Measurements from ENCODE around the gene ZPR1.

DNA sequence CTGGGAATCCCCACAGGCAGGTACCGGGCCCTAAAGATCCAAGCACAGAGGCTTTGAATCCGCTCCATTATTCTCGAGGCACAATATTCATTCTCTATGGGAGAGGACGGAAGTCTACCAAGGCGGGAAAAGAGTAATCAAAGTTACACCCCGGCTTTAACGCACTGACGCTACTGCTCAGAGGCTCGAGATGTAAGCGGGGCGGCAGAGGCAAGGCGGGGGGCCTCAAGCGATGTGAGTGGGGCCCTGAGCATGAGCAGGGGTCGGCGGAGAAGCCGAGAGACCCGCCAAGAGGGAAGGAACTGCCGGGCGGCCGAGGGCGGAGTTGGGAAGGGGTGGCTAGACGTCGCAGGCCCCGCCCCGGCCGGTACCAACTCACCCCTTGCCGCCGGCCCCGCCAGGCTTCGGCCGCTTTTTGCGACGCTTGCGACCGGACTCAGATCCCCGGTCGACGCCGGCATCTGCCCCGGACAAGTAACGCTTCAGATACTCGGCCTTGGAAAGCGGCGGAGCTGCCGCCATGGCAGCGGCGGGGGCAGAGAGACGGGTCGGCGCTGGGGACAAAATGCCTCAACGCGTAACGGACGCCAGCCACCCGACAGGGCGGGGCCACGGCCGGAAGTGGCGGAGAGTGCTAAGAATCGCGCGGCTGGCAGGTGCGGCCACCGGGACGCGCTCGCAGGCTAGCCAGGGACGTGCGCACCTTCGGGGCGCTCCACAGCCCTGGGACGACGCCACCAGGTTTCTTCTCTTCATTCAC is 15.2 kb downstream of the ZPR1 start, which contains the start of gene BUD13:
- TF ChIP-seq, protein P1, sequence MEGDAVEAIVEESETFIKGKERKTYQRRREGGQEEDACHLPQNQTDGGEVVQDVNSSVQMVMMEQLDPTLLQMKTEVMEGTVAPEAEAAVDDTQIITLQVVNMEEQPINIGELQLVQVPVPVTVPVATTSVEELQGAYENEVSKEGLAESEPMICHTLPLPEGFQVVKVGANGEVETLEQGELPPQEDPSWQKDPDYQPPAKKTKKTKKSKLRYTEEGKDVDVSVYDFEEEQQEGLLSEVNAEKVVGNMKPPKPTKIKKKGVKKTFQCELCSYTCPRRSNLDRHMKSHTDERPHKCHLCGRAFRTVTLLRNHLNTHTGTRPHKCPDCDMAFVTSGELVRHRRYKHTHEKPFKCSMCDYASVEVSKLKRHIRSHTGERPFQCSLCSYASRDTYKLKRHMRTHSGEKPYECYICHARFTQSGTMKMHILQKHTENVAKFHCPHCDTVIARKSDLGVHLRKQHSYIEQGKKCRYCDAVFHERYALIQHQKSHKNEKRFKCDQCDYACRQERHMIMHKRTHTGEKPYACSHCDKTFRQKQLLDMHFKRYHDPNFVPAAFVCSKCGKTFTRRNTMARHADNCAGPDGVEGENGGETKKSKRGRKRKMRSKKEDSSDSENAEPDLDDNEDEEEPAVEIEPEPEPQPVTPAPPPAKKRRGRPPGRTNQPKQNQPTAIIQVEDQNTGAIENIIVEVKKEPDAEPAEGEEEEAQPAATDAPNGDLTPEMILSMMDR (IDR thresholded peaks at IDR 0.05; ENCODE audit: low read depth, low read length, missing input control) = no peak
- TF ChIP-seq YY1 (IDR thresholded peaks at IDR 0.05) (peak; percentile 98), RAD21 (IDR thresholded peaks at IDR 0.05) (no peak), ZBTB33 (IDR thresholded peaks at IDR 0.05) (peak; percentile 86), EGR1 (IDR thresholded peaks at IDR 0.05; ENCODE audit: low read depth in 2 of 2) (peak; percentile 35 to 58), RXRA (IDR thresholded peaks at IDR 0.05) (no peak), SP1 (IDR thresholded peaks at IDR 0.05) (peak; percentile 66), MAX (IDR thresholded peaks at IDR 0.05) (peak; percentile 29), ATF3 (IDR thresholded peaks at IDR 0.05) (no peak), REST (IDR thresholded peaks at IDR 0.05) (no peak), NR2F2 (IDR thresholded peaks at IDR 0.05) (no peak), GABPA (IDR thresholded peaks at IDR 0.05 in 1 of 2, conservative IDR thresholded peaks at IDR 0.05 in 1 of 2) (peak; percentile 43 to 86)

Measured in liver (tissue), 3 donors.